ENCODE data around the gene CIB4. TPM values are rescaled to one million over a fixed set of nuclear protein-coding genes. Genes with fewer than 3 reads are reported as not detected.

The CIB4 gene
- total and polyA plus RNA-seq, 4 donors = 1.3 TPM; not detected in 3

- Histone ChIP-seq H3K4me1 (ENCODE audit: control insufficient read depth in 5 of 5, insufficient read depth in 5 of 5, low read length in 5 of 5) (no peaks in the 10 kb centered on the region), H3K27me3 (ENCODE audit: control insufficient read depth in 3 of 3, insufficient read depth in 3 of 3, low read length in 2 of 3) (no peaks in the 10 kb centered on the region), H3K36me3 (ENCODE audit: control insufficient read depth in 4 of 4, insufficient read depth in 4 of 4, low read length in 4 of 4) (no peaks in the 10 kb centered on the region), H3K9me3 (ENCODE audit: control insufficient read depth in 4 of 4, insufficient read depth in 3 of 4, low read length in 3 of 4) (peaks cover 0 to 4% (median 0%) of the 10 kb centered on the region in 4 donors), H3K9ac (ENCODE audit: insufficient read depth in 1 of 2, low read length in 2 of 2) (no peak overlapping the region), H3K27ac (ENCODE audit: low read depth in 1 of 2, low read length in 1 of 2) (no peak overlapping the region), H3K4me3 (no peak overlapping the region)
- ATAC-seq (ENCODE audit: insufficient read depth, low FRiP score) = no peak
- 87 to 90% methylated on average over 6 of the region's 6 CpGs for WGBS, 2 donors
- DNase-seq = no peak
- no peak for TF ChIP-seq CTCF (IDR thresholded peaks at IDR 0.05; ENCODE audit: control extremely low read depth, extremely low read depth)
Measured at GRCh38 chr2:26675651-26676255, 34.6 kb upstream of the CIB4 start.

GRCh38 chr2:26674771-26675170, 33.6 kb upstream of the CIB4 start:
- Histone ChIP-seq H3K27me3 (ENCODE audit: control insufficient read depth in 3 of 3, insufficient read depth in 3 of 3, low read length in 2 of 3) (no peaks in the 10 kb centered on the region), H3K9me3 (ENCODE audit: control insufficient read depth in 4 of 4, insufficient read depth in 3 of 4, low read length in 3 of 4) (peaks cover 0 to 4% (median 0%) of the 10 kb centered on the region in 4 donors), H3K4me1 (ENCODE audit: control insufficient read depth in 5 of 5, insufficient read depth in 5 of 5, low read length in 5 of 5) (peaks cover 0 to 7% (median 0%) of the 10 kb centered on the region in 5 donors), H3K9ac (ENCODE audit: insufficient read depth in 1 of 2, low read length in 2 of 2) (no peak overlapping the region), H3K36me3 (ENCODE audit: control insufficient read depth in 4 of 4, insufficient read depth in 4 of 4, low read length in 4 of 4) (no peaks in the 10 kb centered on the region), H3K27ac (ENCODE audit: low read depth in 1 of 2, low read length in 1 of 2) (no peak overlapping the region), H3K4me3 (no peak overlapping the region)
- WGBS, 2 donors = 82 to 83% methylated on average over 13 of the region's 13 CpGs
- DNase-seq (no peak), ATAC-seq (ENCODE audit: insufficient read depth, low FRiP score) (no peak)
- TF ChIP-seq CTCF (IDR thresholded peaks at IDR 0.05; ENCODE audit: control extremely low read depth, extremely low read depth) = no peak

- H3K9ac ChIP-seq (ENCODE audit: insufficient read depth in 1 of 2, low read length in 2 of 2) = no peak overlapping the region
- H3K4me1 ChIP-seq (ENCODE audit: control insufficient read depth in 5 of 5, insufficient read depth in 5 of 5, low read length in 5 of 5) = peaks cover 0 to 12% (median 0%) of the 10 kb centered on the region in 5 donors
- ATAC-seq (ENCODE audit: insufficient read depth, low FRiP score) = no peak
- 86 to 89% methylated on average over 14 of the region's 14 CpGs for WGBS, 2 donors
- H3K4me3 ChIP-seq = no peak overlapping the region
- DNase-seq = no peak
- H3K27me3 ChIP-seq (ENCODE audit: control insufficient read depth in 3 of 3, insufficient read depth in 3 of 3, low read length in 2 of 3) = peaks cover 0 to 2% (median 0%) of the 10 kb centered on the region in 3 donors
- H3K36me3 ChIP-seq (ENCODE audit: control insufficient read depth in 4 of 4, insufficient read depth in 4 of 4, low read length in 4 of 4) = no peaks in the 10 kb centered on the region
- no peak overlapping the region for H3K27ac ChIP-seq (ENCODE audit: low read depth in 1 of 2, low read length in 1 of 2)
- TF ChIP-seq CTCF (IDR thresholded peaks at IDR 0.05; ENCODE audit: control extremely low read depth, extremely low read depth) = no peak
- H3K9me3 ChIP-seq (ENCODE audit: control insufficient read depth in 4 of 4, insufficient read depth in 3 of 4, low read length in 3 of 4) = peaks cover 0 to 4% (median 0%) of the 10 kb centered on the region in 4 donors
Measured at GRCh38 chr2:26674002-26674751, 33.0 kb upstream of the CIB4 start.
